Mucosa of stomach (tissue), 1 donor: ENCODE measurements around the gene MIOX.
A peak's percentile ranks its signal among the peaks of the same experiment; 100 is the strongest.

Experiments
- H3K27me3 ChIP-seq: one replicate; pipeline ENCODE4 v1.7.0; 2013; ENCODE audit warnings: mild to moderate bottlenecking, low read length; ENCODE audit not compliant: control insufficient read depth, insufficient read depth
- H3K36me3 ChIP-seq: one replicate; pipeline ENCODE4 v1.7.0; 2013; ENCODE audit warnings: low read length; ENCODE audit not compliant: control insufficient read depth, insufficient read depth
- H3K4me1 ChIP-seq: one replicate; pipeline ENCODE4 v1.7.0; 2013; ENCODE audit warnings: mild to moderate bottlenecking, low read length; ENCODE audit not compliant: control insufficient read depth, insufficient read depth
- H3K4me3 ChIP-seq: one replicate; pipeline ENCODE4 v1.7.0; 2013; ENCODE audit warnings: low read length
- H3K9ac ChIP-seq: one replicate; pipeline ENCODE4 v1.7.0; 2013; ENCODE audit warnings: mild to moderate bottlenecking, low read length, moderate library complexity
- H3K9me3 ChIP-seq: one replicate; pipeline ENCODE4 v1.7.0; 2013; ENCODE audit warnings: mild to moderate bottlenecking, low read length, moderate library complexity; ENCODE audit not compliant: control insufficient read depth
- donor health status: Pancreatic carcinoma.

The MIOX gene

DNA sequence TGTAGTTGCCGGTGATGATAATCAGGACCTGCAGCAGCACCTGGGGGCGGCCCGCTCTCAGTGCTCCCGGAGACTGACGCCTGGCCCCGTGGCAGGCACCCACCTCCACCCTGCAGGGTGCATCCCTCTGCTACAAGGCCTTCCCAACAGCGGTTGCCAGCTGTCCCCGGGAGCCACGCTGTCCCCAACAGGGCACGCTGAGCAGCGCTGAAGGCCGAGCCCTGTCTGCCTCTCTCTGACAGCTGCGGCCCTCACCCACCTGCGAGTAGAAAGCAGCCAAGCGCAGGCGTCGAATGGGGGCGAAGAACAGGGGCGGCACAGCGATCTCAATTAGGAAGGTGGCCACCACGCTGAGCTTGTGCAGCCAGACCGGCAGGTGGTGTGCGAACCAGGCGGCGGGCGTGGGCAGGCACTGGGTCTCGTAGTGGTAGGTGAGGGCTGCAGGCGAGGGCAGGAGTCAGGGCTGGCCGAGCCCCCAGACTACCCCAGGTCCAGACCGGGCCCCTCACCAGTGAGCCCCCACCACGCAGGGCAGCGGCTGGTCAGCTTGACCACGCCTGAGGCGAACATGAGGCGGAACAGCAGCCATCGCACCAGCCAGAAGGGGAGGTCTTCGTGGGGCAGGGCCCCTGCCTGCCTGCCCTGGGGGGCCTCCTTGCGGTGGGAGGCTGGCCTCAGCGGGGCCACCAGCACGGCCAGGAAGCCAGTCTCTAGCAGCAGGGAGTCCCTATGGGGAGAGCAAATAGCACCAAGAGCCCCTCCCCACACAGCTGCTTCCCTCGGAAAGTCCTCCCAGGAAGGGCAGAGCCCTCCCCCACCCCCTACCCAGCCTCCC is 19.3 kb downstream of the MIOX start:
- Histone ChIP-seq H3K9me3 (no peaks in the 10 kb centered on the region), H3K9ac (peak overlapping the region; percentile 82), H3K36me3 (no peaks in the 10 kb centered on the region), H3K4me1 (peaks cover 26% of the 10 kb centered on the region), H3K27me3 (no peaks in the 10 kb centered on the region), H3K4me3 (no peak overlapping the region)

- peak overlapping the region; percentile 82 for H3K4me3 ChIP-seq
- H3K9ac ChIP-seq: peak overlapping the region; percentile 82
- H3K27me3 ChIP-seq: no peaks in the 10 kb centered on the region
- no peaks in the 10 kb centered on the region for H3K9me3 ChIP-seq
- H3K36me3 ChIP-seq: no peaks in the 10 kb centered on the region
- H3K4me1 ChIP-seq: peaks cover 26% of the 10 kb centered on the region
These were observed 20.2 kb downstream of the MIOX start for GRCh38 chr22:50506611-50507420.

GRCh38 chr22:50507421-50507990 is 20.8 kb downstream of the MIOX start, which contains the start of gene LMF2:
LMF2 (minus strand) TSS chr22:50507702; CDS start chr22:50507675, 27 bp downstream.
- H3K36me3 ChIP-seq: no peaks in the 10 kb centered on the region
- peaks cover 26% of the 10 kb centered on the region for H3K4me1 ChIP-seq
- H3K9ac ChIP-seq: peak within 1 kb of the TSS; percentile 82
- no peaks in the 10 kb centered on the region for H3K27me3 ChIP-seq
- H3K9me3 ChIP-seq: no peaks in the 10 kb centered on the region
- H3K4me3 ChIP-seq: peak within 1 kb of the TSS; percentile 82

GRCh38 chr22:50507991-50508884 is 21.6 kb downstream of the MIOX start, which contains the start of gene NCAPH2:
NCAPH2 (plus strand) TSS chr22:50508224; CDS start chr22:50508338, 114 bp downstream.
- no peaks in the 10 kb centered on the region for H3K9me3 ChIP-seq
- no peaks in the 10 kb centered on the region for H3K36me3 ChIP-seq
- peak within 1 kb of the TSS; percentile 82 for H3K4me3 ChIP-seq
- peaks cover 26% of the 10 kb centered on the region for H3K4me1 ChIP-seq
- H3K27me3 ChIP-seq: no peaks in the 10 kb centered on the region
- peak within 1 kb of the TSS; percentile 82 for H3K9ac ChIP-seq

GRCh38 chr22:50508897-50509296 is 22.2 kb downstream of the MIOX start:
- H3K9me3 ChIP-seq: no peaks in the 10 kb centered on the region
- peaks cover 26% of the 10 kb centered on the region for H3K4me1 ChIP-seq
- H3K36me3 ChIP-seq: no peaks in the 10 kb centered on the region
- no peaks in the 10 kb centered on the region for H3K27me3 ChIP-seq
- peak overlapping the region; percentile 65 for H3K9ac ChIP-seq
- H3K4me3 ChIP-seq: peak overlapping the region; percentile 72

- no peaks in the 10 kb centered on the region for H3K27me3 ChIP-seq
- peaks cover 11% of the 10 kb centered on the region for H3K4me1 ChIP-seq
- no peaks in the 10 kb centered on the region for H3K36me3 ChIP-seq
- H3K9ac ChIP-seq: no peak overlapping the region
- no peaks in the 10 kb centered on the region for H3K9me3 ChIP-seq
- H3K4me3 ChIP-seq: no peak overlapping the region
These were observed 26.5 kb downstream of the MIOX start for GRCh38 chr22:50513175-50513574.

- no peaks in the 10 kb centered on the region for H3K9me3 ChIP-seq
- no peaks in the 10 kb centered on the region for H3K27me3 ChIP-seq
- H3K4me3 ChIP-seq: no peak overlapping the region
- peaks cover 7% of the 10 kb centered on the region for H3K36me3 ChIP-seq
- H3K4me1 ChIP-seq: no peaks in the 10 kb centered on the region
- H3K9ac ChIP-seq: no peak overlapping the region
These were observed 29.4 kb downstream of the MIOX start for GRCh38 chr22:50516068-50516467.

GRCh38 chr22:50516891-50517290 is 30.2 kb downstream of the MIOX start:
- Histone ChIP-seq H3K27me3 (no peaks in the 10 kb centered on the region), H3K4me3 (no peak overlapping the region), H3K4me1 (no peaks in the 10 kb centered on the region), H3K36me3 (peaks cover 7% of the 10 kb centered on the region), H3K9me3 (no peaks in the 10 kb centered on the region), H3K9ac (no peak overlapping the region)

DNA sequence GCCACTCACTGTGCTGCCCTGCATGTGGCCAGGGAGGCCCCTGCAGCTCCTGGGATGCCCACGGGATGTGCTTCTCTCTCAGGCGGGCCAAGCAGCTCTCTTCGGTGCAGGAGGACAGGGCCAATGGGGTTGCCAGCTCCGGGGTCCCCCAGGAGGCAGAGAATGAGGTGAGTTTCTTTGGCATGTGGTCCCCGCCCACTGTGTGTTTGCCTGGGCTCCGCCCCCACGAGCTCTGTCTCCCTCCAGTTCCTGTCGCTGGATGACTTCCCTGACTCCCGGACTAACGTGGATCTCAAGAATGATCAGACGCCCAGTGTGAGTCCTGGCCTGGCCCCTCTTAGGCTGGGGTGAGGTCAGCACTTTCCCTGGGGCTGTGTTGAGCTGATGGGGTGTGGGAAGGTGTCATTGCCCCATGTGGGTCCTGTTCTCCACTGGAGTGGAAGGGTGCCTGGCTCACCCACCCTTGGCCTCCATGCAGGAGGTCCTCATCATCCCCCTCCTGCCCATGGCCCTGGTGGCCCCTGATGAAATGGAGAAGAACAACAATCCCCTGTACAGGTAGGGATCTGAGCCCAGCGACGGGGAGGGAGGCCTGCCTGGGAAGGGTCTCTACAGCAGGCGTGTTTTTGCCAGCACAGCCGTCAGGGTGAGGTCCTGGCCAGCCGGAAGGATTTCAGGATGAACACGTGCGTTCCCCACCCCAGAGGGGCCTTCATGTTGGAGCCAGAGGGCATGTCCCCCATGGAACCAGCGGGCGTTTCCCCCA is 31.0 kb downstream of the MIOX start:
- H3K36me3 ChIP-seq: peaks cover 14% of the 10 kb centered on the region
- no peaks in the 10 kb centered on the region for H3K9me3 ChIP-seq
- no peak overlapping the region for H3K4me3 ChIP-seq
- H3K4me1 ChIP-seq: no peaks in the 10 kb centered on the region
- H3K9ac ChIP-seq: no peak overlapping the region
- no peaks in the 10 kb centered on the region for H3K27me3 ChIP-seq

DNA sequence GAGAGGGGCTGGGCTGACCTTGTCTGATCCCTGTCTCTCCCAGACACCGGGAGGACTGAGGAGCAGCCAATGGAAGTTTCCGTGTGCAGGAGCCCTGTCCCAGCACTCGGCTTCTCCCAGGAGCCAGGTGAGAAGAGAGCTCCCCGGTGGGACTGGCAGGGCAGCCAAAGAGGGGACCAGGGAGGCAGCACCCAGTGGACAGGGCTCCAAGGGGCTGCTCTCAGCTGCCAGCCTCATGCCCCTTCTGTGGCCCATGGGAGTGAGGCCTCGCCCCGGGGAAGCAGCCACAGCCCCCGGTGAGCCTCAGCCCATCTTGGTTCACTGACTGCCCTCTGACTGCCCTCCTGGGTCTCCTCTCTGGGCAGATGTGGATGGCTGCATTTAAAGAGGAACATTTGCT is 31.9 kb downstream of the MIOX start:
- Histone ChIP-seq H3K9ac (no peak overlapping the region), H3K4me3 (no peak overlapping the region), H3K36me3 (peaks cover 24% of the 10 kb centered on the region), H3K4me1 (peaks cover 8% of the 10 kb centered on the region), H3K27me3 (no peaks in the 10 kb centered on the region), H3K9me3 (no peaks in the 10 kb centered on the region)

GRCh38 chr22:50519151-50519550 is 32.5 kb downstream of the MIOX start:
- no peak overlapping the region for H3K4me3 ChIP-seq
- no peaks in the 10 kb centered on the region for H3K27me3 ChIP-seq
- H3K4me1 ChIP-seq: peaks cover 14% of the 10 kb centered on the region
- no peak overlapping the region for H3K9ac ChIP-seq
- no peaks in the 10 kb centered on the region for H3K9me3 ChIP-seq
- peaks cover 26% of the 10 kb centered on the region for H3K36me3 ChIP-seq
